NAMALWA (cell line): ENCODE results near the gene SYTL2.
A peak's percentile ranks its signal among the peaks of the same experiment; 100 is the strongest.

Source experiments
- DNase-seq: peaks from one replicate; pipeline ENCODE4 v3.0.0-alpha.2; 2015; ENCODE audit warnings: low spot score

Gene SYTL2

DNA sequence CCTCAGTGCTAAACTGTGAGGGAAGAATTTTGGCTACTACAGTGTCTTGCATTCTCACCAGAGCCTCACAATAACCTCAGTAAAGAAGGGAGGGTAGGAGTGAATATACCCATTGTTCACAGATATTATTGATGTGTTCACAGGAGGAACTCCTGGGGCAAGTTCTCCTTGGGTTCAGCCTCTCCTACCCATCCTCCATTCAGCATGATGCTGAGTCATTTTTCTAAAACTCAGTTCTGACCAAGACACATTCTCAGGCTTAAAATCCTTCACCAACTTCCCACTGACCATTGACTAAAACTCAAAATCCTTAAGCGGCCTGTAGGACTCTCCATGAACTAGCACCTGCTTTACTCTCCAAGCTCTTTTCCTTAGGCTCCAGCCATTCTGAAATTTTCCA lies 48.7 kb downstream of the SYTL2 start:
- DNase-seq: no peak

DNA sequence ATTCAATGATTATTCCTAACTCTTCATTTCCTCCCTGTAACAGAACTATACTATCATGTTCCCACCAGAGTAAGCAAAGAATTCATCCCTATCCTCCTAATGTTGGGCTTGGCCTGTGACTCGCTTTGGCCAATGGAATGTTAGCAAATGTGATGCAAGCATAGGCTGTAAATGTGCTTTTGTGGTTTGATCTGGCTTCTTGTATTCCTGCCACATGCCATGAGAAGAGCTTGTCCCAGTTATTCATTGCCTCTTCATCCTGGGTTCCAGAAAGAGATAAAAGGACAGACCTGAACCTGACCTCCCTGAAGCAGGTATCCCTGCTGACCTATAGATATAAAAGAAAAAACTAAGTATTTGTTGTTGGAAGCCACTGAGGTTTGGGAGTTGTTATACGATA lies 51.0 kb downstream of the SYTL2 start:
- DNase-seq: no peak

DNA sequence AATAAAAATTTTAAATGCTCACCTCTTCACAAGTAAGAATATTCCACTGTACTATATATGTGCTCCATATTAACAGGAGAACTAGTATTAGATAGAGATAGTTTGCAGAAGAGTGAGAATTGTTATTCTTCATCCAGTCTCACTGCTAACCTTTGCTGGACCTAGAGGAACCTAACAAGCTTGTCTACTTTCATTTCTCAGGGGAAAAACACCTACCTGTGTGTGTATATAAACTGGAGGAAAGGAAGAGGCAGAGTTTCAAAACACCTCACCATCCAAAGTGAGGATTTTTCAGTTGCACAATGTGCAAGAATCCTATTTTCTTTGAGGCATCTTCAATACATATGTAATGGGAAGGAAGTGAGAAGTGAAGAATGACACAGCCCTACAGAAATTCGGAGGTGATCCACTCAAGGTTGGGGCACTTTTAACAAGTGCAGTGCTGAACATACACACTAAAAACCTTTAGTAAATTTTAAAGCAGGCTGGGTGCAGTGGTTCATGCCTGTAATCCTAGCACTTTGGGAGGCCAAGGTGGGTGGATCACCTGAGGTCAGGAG lies 52.4 kb downstream of the SYTL2 start:
- DNase-seq: no peak

DNA sequence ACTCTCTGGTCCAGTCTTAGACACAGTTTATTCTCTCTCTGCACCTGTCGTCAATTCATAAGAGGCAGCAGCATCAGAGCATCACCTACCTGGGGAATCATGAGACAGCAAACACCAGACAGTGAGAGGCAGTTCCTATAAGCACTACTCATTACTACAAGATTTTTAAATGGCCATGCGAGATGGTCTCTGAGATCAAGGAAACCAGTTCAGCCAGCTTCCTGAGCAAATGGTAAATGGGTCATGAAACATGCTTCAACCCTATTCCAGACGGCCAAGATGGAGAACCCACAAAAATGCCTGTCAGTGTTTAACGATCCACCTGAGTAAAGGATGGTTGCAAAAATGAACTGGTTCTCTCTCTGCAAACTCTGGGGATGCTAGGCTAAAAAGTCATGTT lies 52.9 kb downstream of the SYTL2 start:
- DNase-seq: no peak

DNA sequence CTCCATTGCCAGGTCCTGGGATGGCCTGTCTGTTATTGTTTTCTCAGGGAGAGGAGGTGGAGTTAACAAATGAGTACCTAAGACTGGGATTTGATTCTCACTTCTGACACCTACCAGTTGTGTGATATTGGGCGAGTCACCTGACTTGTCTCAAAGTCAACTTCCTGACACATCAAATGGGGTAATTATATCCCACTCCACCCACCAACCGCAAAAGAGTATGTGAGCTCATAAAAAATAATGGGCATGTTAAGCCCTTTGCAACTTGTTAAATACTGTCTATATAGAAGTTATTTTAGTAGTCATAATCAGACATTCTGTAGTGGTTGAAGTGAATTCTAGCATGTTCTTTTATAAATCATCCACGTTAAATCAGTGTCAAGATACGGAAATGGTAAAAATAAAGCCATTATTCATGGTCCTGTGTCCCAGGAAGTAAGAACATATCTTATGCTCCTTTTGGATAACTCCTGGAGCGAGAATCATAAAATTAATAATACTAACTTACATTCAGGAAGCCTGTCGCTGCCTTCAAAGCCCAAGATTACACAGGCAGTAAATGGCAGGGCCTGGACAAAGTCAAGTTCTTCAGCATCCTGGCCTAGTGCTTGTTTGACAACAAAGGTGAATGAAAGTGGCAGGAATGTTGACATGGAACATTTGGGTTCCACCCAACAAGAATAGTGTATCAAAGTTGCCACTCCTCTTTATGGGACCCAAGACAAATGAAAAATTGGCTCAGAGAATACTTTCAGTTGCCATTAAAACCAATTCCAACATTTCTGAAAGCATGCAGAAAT lies 54.3 kb downstream of the SYTL2 start:
- DNase-seq: no peak

DNA sequence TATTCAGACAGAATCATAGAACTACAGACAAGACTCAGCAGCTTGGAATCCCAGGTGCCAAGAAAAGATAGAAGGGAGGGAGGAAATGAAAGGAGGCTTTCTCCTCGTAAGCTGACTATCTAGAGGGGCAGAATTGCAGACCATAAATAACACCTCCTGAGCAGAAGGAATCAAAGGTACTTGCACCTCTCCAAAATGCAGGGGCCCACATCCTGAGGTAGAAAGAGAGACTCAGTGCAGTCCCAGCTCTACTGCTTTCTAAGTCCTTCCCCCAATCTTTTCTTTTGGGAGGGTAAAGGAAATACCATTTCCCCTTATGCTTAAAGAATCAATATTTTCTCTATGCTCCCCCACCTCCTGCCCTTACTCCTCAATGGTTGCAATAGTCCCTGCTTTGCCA lies 55.2 kb downstream of the SYTL2 start:
- no peak for DNase-seq

DNA sequence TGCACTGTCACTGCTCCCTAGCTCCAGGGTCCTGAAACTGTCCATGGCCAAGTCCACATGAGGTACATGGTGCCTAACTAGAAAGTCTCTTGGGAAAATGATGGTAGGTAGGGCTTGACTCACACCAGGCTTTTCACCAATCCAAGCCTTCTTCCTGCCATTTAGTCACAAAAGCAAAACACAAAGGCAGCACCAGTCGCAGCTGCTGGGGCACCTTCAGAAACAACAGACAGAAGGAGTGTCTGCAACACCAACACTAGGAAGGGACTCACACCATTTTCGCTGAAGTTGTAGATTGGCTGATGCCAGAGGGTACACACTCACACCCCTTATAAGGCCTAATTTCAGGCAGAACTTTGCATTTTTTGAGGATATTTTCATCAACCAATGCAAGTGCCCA lies 55.7 kb downstream of the SYTL2 start:
- no peak for DNase-seq

DNA sequence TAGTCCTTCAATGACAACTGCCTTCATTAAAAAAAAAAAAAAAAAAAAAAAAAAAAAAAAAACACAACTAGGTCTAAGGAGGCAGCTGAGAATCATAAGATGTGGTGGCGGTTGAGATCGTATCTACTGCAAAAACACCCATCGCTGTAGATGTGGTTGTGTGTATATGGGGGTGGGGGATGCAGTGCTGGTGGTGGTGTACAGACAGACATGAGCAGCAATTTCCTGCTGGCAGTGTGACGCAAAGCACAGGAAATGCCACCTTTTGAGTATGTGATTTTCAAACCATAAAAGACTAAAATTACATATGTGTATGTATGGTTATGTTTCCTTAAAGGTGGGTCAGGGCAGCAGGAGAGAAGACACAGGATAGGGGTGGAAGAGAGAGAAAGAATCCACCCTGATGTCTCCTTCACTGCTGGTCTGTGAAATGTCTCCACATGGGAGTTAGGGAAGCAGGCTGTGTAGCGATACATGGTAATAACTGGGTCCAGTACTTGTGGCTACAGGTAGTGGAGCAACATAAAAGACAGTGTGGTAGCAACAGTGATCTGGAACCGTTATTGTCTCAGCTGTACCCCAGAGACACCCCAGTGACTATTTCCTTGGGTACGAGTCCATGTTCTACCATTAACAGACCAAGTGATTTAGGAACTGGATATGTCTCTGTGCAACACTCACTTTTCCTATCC lies 57.9 kb downstream of the SYTL2 start:
- no peak for DNase-seq

DNA sequence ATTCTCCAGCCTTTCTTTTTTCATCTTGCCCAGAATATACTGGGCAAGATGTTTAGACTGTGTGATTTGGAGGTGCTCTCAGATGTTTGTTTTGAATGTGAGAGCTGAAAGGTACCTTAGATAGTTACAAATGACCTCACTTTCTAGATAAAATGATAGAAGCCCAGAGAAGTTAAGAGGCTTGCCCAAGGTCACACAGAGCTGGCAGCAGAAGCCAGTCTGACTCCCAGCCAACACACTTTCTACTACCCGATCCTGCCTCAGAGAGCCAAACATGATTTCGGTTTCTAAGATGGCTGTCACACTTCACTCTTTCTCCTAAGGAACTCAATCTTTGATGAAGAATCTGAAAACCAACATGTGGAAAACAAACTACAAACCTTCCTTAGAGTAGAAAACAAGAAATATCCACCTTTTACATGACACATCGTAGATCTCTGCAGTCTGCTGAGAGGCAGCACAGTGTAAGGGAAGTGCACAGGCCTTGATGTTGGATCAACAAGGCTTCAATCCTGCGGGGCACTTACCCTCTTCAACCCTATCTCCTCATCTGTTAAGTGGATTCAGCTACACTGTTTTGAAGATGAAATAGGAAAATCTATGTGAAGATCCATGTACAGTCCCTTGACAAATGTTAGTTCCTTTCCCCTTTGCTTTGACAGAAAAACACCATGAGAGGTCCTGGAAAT lies 58.6 kb downstream of the SYTL2 start:
- no peak for DNase-seq

DNA sequence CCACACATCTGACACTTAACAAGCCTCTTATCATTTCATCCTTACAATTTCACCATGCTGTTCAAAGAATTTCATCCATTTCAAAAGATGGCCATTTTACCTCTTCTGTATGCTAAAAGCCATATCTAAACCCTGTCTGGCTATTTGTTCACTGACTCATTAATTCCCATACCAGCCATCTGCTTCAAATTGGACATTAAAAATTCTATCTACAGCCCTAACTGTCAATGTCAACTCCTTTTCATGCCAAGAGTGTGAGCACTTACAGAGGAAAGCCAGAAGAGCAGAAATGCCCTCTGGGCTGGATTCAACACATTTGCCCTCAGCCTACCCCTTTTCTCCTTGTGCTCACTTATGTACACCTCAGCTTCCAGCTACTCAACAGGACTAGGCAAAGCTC lies 59.2 kb downstream of the SYTL2 start:
- DNase-seq: no peak

DNA sequence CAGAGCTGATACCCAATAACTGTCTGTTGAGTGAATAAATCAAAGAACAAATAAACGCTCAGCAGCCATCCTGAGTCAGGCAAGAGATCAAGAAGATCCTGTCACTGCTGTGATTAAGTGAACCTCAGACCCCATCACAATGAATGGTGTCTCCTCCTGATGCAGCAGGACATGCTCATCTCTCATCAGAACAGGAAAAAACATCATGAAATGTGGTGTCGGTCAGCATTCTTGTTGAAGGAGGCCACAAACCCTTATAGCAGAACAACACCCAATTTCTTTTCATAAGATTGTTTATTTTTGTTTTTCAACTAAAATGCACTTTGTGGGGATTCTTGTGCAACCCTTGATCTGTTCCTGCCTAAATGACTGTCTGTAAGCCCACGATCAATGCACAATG lies 60.3 kb downstream of the SYTL2 start:
- DNase-seq: no peak

DNA sequence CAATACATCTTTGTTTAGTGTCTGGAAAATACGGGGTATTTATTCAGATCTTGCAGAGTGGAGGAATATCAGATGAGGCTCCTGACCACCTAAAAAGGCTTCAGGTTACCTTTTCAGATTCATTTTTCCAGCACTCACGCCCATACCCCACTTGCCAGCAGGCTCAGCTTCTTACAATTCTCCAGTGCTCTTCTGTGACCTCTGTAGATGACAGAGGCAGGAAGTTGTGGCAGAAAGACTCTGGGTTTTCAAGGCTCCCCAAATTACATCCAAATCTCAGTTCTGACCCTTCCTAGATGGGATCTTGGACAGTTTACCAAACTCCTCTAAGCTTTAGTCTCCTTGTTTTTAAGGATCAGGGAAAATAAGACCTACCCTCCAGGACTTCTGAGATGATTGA lies 61.1 kb downstream of the SYTL2 start:
- no peak for DNase-seq

DNA sequence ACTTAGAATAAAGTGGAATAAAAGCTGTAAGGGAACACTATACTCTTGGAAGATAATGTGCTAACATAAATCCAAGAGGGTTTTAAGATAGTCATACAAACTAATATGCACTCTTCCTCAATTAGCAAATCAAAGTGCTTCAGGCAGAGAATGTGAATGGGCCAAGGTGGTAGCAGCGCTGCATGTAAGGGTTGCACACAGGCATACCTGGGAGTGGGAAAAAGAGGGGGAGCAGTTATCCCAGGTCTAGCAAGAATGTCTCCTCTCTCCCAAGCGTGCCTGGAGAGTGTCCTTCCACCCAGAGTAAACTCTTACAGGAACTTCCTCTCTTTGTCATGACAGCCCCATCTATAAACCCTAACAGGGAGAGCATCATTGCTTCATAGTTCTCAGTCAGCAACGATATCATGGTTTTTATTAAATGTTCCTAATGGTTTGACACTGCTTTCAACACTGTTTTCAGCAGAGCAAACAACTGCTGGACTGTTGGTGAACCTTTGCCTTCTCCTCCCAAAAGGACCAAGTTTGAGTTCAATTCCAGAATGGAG lies 61.6 kb downstream of the SYTL2 start:
- DNase-seq: no peak

DNA sequence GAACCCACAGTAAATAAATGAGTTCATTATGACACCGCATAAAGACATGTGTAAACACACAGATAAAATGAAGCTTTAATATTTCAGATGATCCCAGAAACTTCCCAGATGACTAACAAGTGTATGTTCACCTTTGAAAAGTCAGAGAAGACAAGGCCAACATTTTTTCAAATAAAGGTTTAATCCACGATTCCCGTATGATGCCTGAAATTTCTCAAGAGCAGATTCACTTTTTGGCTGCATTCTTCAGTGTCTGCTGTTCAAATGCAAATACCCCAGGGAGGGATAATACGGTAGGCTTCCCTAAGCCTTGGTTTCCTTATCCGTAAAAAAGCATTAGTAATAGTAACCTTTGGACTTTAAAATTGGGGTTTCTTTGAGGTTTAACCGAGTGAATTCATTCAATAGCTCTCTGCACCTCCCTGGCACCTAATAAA lies 62.5 kb downstream of the SYTL2 start:
- no peak for DNase-seq

DNA sequence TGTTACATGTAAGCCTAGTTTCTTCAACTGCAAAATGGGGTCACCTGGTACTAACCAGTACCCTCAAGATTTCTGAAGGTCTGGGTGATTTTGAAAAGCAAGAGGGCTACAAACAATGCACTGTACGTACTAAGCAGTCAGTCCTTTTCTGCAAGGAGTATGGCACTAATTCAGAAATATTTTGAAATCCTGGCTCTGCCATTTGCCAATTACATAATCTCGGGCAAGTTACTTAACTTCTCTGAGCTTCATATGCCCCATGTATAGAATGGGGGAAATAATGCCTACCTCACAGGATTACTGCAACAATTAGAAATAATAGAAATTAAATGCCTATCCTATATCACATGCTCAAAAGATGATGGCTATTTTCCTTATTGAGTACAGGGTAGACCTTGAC lies 64.3 kb downstream of the SYTL2 start:
- DNase-seq: no peak

DNA sequence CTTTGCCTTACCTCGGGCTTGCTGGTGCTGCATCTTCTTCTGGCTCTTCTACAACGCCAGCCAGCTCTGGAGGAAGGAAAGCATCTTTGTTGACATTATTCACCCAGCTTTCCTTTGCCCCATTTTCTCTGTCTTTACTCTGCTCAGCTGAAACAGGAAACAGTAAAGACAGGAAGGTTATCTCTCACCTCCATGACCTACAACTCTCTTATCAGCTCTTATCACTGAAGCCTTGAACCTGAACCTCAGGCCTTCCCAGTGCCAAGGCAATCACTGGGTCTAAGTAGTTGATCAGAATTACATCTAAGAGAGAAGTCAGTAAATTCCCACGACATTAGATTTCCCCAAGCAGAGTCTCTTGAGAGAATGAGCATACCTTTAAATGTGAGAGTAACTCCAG lies 65.3 kb downstream of the SYTL2 start:
- no peak for DNase-seq

DNA sequence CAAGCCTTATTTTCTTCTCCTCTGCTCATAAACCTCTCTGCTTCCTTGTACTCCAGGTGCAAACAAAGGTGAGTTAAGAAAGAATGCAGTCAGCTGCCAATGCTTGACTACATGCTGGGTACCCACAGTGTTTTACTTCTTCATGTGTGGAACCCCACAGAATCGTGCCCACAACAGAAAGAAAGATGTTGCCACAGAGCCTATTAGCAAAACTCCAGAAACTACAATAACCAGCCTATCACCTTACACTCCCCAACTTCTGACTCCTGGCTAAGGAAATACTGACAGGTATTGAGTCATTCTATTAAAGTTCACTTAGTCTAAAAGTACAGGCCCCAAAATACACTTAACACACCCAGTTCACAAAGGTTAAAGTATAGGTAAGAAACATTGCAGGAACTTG lies 68.1 kb downstream of the SYTL2 start:
- DNase-seq: no peak

DNA sequence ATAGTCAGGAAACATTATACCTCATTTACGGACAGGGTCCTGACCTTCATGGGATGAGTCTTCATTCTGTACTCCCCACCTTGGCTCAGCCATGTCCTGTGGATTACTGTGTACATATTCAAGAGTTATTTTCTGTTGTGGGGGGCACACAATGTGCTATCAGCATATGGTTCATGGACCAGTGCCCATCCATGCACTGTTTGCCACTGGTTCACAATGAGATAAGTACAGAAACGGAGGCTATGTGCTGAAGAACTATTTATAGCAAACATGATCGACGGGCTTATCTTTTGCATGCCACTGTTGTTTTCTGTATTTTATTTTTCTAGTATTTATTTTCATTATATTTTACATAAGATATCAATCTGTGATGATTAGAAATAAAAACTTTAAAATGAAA lies 68.6 kb downstream of the SYTL2 start:
- DNase-seq: no peak

DNA sequence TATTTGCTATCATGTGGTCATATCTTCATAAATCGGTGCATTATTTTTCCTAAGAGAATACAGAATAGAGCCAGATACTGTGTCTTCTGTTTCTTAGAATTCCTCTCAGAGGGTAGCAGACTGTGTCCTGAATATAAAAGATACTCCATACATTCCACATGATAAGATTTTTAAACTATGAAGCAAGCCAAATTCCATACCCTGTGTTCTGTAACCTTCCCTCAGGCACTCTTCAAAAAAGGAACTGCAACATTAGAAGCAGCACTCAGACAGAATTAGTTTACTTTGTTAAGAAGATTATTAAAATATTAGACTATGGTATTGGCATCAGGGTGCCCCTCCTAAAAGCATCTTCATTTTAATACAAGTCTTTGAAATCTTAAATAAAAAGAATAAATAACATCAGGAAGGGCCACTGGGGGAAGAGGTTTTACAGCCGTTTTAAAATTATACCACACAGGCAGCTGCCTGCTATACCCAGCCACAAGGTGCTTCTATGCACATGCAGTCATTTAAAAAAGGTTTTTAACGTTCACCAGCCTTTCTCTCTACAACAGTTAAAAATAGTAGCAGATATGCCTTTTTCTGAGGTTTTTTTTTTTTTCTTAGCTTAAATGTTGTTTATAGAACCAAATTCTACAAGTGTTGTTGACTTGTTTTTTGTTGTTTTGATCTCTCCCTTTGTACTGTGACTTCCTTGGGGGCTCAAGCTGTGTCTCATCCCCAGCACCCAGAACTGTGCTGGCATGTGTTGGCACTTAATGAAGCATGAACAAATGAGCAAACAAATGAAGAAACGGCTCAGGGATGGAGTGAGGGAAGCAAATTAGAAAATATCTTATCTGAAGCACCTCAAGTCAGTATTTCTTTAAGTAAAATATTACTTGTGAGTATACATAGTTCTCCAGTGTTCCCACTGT lies 70.2 kb downstream of the SYTL2 start:
- peak; percentile 61 for DNase-seq

DNA sequence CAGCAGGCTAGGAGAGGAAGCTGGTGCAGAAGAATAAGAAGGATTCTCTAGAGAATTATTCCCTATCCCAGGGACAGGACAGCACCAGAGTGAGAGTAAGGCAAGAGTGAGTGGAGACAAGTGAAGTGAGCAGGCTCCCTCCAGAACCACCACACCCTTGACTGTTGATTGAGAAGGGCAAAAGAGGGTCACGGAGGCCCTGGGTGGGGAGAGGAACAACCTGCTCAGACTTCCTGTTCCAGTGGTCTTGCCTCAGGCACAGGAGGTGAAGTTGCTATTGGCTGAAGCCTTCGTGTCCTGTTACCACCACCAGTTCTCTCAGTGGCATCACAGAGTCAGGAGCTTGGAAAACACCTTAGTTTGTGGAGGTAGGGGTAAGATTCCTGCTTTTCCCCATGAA lies 73.2 kb downstream of the SYTL2 start:
- DNase-seq: no peak

DNA sequence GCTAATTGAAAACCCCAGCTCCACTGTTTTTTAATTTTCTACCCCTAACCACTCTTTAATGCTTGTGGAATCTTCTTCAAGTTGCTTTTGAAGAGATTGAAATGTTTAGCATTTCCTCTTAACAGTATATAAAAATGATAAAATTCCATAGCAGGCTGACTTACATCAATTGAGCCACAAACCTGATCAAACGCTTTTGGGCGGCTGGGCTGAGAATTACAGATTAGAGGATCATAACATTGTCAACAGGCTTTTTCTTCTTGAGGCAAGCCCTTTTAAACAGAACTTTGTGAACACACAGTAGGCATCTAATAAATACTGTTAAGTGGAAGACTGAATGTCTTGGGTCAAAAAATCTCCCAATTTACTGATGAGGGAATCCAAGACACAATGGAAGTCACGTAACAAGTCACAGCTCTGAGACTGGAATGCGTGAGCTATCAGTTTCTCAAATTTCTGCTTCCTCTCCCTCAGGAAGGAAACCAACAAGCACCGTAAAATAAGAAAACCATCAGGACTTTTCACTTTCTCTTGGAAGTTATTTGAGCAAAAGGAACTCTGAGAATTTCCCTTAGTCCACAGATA lies 75.0 kb downstream of the SYTL2 start:
- no peak for DNase-seq
